ENCODE measurements around the gene MAU2. TPM values are rescaled to one million over a fixed set of nuclear protein-coding genes. Genes with fewer than 3 reads are reported as not detected.

MAU2 gene
- total RNA-seq: 100 to 1,000 TPM in 1 of 4 donors, 10 to 100 TPM in 3; 59.5 to 220 (median 77.6) TPM

GRCh38 chr19:19320361-19321140 lies at the start of gene MAU2, which contains the start of gene SUGP1:
Gene MAU2 (plus strand): TSS chr19:19320829. CDS start chr19:19320860, 31 bp downstream.
Gene SUGP1 (minus strand): TSS chr19:19320509. CDS start chr19:19320496, 13 bp downstream.
- Histone ChIP-seq H3K36me3 (peaks cover 26% of the 10 kb centered on the region), H3K27ac (peak within 1 kb of the TSS; percentile 94), H3K27me3 (no peaks in the 10 kb centered on the region), H3K9me3 (no peaks in the 10 kb centered on the region), H3K4me1 (peaks cover 40% of the 10 kb centered on the region), H3K4me3 (peak within 1 kb of the TSS; percentile 89)
- WGBS: 1% methylated on average over 13 of the region's 67 CpGs
- DNase-seq (ENCODE audit: low spot score in 2 of 2): peak; percentile 90 to 91
- peak in 1 of 3 donors; percentile 57 for TF ChIP-seq POLR2AphosphoS5 (IDR thresholded peaks at IDR 0.05)
- peak in 1 of 2 donors; percentile 51 for TF ChIP-seq CTCF (IDR thresholded peaks at IDR 0.05)
- no peak for TF ChIP-seq EP300 (IDR thresholded peaks at IDR 0.05)
- peak in 1 of 2 donors; percentile 26 for TF ChIP-seq POLR2A (IDR thresholded peaks at IDR 0.05)

- H3K27ac ChIP-seq: no peak overlapping the region
- H3K9me3 ChIP-seq: no peaks in the 10 kb centered on the region
- peaks cover 7% of the 10 kb centered on the region for H3K4me1 ChIP-seq
- peaks cover 7% of the 10 kb centered on the region for H3K27me3 ChIP-seq
- WGBS: 93% methylated on average over 8 of the region's 8 CpGs
- no peak for DNase-seq (ENCODE audit: low spot score in 2 of 2)
- TF ChIP-seq POLR2AphosphoS5 (IDR thresholded peaks at IDR 0.05) (no peak), POLR2A (IDR thresholded peaks at IDR 0.05) (no peak), EP300 (IDR thresholded peaks at IDR 0.05) (no peak), CTCF (IDR thresholded peaks at IDR 0.05) (no peak)
- no peak overlapping the region for H3K4me3 ChIP-seq
- H3K36me3 ChIP-seq: peaks cover 18% of the 10 kb centered on the region
These were observed 48.6 kb upstream of the MAU2 start for GRCh38 chr19:19271828-19272599.

GRCh38 chr19:19274146-19274545 lies 46.5 kb upstream of the MAU2 start:
- Histone ChIP-seq H3K27ac (no peak overlapping the region), H3K4me1 (peaks cover 7% of the 10 kb centered on the region), H3K36me3 (peaks cover 39% of the 10 kb centered on the region), H3K9me3 (no peaks in the 10 kb centered on the region), H3K4me3 (no peak overlapping the region), H3K27me3 (peaks cover 7% of the 10 kb centered on the region)
- 80% methylated on average over 7 of the region's 8 CpGs for WGBS
- DNase-seq (ENCODE audit: low spot score in 2 of 2): no peak
- TF ChIP-seq EP300 (IDR thresholded peaks at IDR 0.05) (no peak), POLR2AphosphoS5 (IDR thresholded peaks at IDR 0.05) (no peak), POLR2A (IDR thresholded peaks at IDR 0.05) (no peak), CTCF (IDR thresholded peaks at IDR 0.05) (no peak)

- Histone ChIP-seq H3K27me3 (peaks cover 7% of the 10 kb centered on the region), H3K36me3 (peaks cover 47% of the 10 kb centered on the region), H3K27ac (no peak overlapping the region), H3K4me3 (no peak overlapping the region), H3K9me3 (no peaks in the 10 kb centered on the region), H3K4me1 (peaks cover 7% of the 10 kb centered on the region)
- TF ChIP-seq EP300 (IDR thresholded peaks at IDR 0.05): no peak
- TF ChIP-seq POLR2AphosphoS5 (IDR thresholded peaks at IDR 0.05): no peak
- no peak for TF ChIP-seq CTCF (IDR thresholded peaks at IDR 0.05)
- no peak for TF ChIP-seq POLR2A (IDR thresholded peaks at IDR 0.05)
- 45% methylated on average over 4 of the region's 9 CpGs for WGBS
- no peak for DNase-seq (ENCODE audit: low spot score in 2 of 2)
These were observed 45.7 kb upstream of the MAU2 start for GRCh38 chr19:19274716-19275565.
